Measurements from ENCODE around the gene XDH.

Gene XDH

GRCh38 chr2:31428001-31428418, 13.5 kb upstream of the XDH start:
- no peaks in the 10 kb centered on the region for H3K36me3 ChIP-seq (ENCODE audit: control insufficient read depth, insufficient read depth, low read length)
- H3K9me3 ChIP-seq (ENCODE audit: control insufficient read depth, insufficient read depth, low read length), result no peaks in the 10 kb centered on the region
- no peak overlapping the region for H3K27ac ChIP-seq (ENCODE audit: low read length)
- 0 out of 2 replicates have a peak, but pooled peaks cover 2% of the 10 kb centered on the region for H3K4me1 ChIP-seq (ENCODE audit: control insufficient read depth, insufficient read depth, low read length)
- no CpG with 5 or more reads among the region's 4 CpGs for WGBS (ENCODE audit: insufficient coverage, insufficient read length)
- no peak overlapping the region for H3K4me3 ChIP-seq (ENCODE audit: low read length)
- no peaks in the 10 kb centered on the region for H3K27me3 ChIP-seq (ENCODE audit: control insufficient read depth, insufficient read depth, low read length)
- DNase-seq (ENCODE audit: low read depth, low spot score), result no peak

- no peaks in the 10 kb centered on the region for H3K27me3 ChIP-seq (ENCODE audit: control insufficient read depth, insufficient read depth, low read length)
- H3K27ac ChIP-seq (ENCODE audit: low read length), result no peak overlapping the region
- no peaks in the 10 kb centered on the region for H3K9me3 ChIP-seq (ENCODE audit: control insufficient read depth, insufficient read depth, low read length)
- H3K36me3 ChIP-seq (ENCODE audit: control insufficient read depth, insufficient read depth, low read length), result no peaks in the 10 kb centered on the region
- WGBS (ENCODE audit: insufficient coverage, insufficient read length), result no CpG with 5 or more reads among the region's 8 CpGs
- no peak for DNase-seq (ENCODE audit: low read depth, low spot score)
- 0 out of 2 replicates have a peak, but pooled peaks cover 2% of the 10 kb centered on the region for H3K4me1 ChIP-seq (ENCODE audit: control insufficient read depth, insufficient read depth, low read length)
- H3K4me3 ChIP-seq (ENCODE audit: low read length), result no peak overlapping the region
These were observed 11.6 kb upstream of the XDH start for GRCh38 chr2:31426096-31426495.

GRCh38 chr2:31421634-31422033, 7.1 kb upstream of the XDH start:
- Histone ChIP-seq H3K4me3 (ENCODE audit: low read length) (no peak overlapping the region), H3K9me3 (ENCODE audit: control insufficient read depth, insufficient read depth, low read length) (no peaks in the 10 kb centered on the region), H3K27me3 (ENCODE audit: control insufficient read depth, insufficient read depth, low read length) (no peaks in the 10 kb centered on the region), H3K36me3 (ENCODE audit: control insufficient read depth, insufficient read depth, low read length) (no peaks in the 10 kb centered on the region), H3K4me1 (ENCODE audit: control insufficient read depth, insufficient read depth, low read length) (no peaks in the 10 kb centered on the region), H3K27ac (ENCODE audit: low read length) (no peak overlapping the region)
- no peak for DNase-seq (ENCODE audit: low read depth, low spot score)
- WGBS (ENCODE audit: insufficient coverage, insufficient read length), result no CpG with 5 or more reads among the region's 3 CpGs

- no peaks in the 10 kb centered on the region for H3K9me3 ChIP-seq (ENCODE audit: control insufficient read depth, insufficient read depth, low read length)
- no peak overlapping the region for H3K4me3 ChIP-seq (ENCODE audit: low read length)
- WGBS (ENCODE audit: insufficient coverage, insufficient read length), result no CpG with 5 or more reads among the region's 1 CpG
- no peak for DNase-seq (ENCODE audit: low read depth, low spot score)
- no peaks in the 10 kb centered on the region for H3K27me3 ChIP-seq (ENCODE audit: control insufficient read depth, insufficient read depth, low read length)
- no peaks in the 10 kb centered on the region for H3K4me1 ChIP-seq (ENCODE audit: control insufficient read depth, insufficient read depth, low read length)
- no peaks in the 10 kb centered on the region for H3K36me3 ChIP-seq (ENCODE audit: control insufficient read depth, insufficient read depth, low read length)
- H3K27ac ChIP-seq (ENCODE audit: low read length), result no peak overlapping the region
These were observed 6.4 kb upstream of the XDH start for GRCh38 chr2:31420936-31421335.

GRCh38 chr2:31419386-31419785, 4.8 kb upstream of the XDH start:
- Histone ChIP-seq H3K4me1 (ENCODE audit: control insufficient read depth, insufficient read depth, low read length) (no peaks in the 10 kb centered on the region), H3K9me3 (ENCODE audit: control insufficient read depth, insufficient read depth, low read length) (no peaks in the 10 kb centered on the region), H3K27ac (ENCODE audit: low read length) (no peak overlapping the region), H3K4me3 (ENCODE audit: low read length) (no peak overlapping the region), H3K36me3 (ENCODE audit: control insufficient read depth, insufficient read depth, low read length) (no peaks in the 10 kb centered on the region), H3K27me3 (ENCODE audit: control insufficient read depth, insufficient read depth, low read length) (no peaks in the 10 kb centered on the region)
- DNase-seq (ENCODE audit: low read depth, low spot score), result no peak

- Histone ChIP-seq H3K9me3 (ENCODE audit: control insufficient read depth, insufficient read depth, low read length) (no peaks in the 10 kb centered on the region), H3K27ac (ENCODE audit: low read length) (no peak overlapping the region)
- no CpG with 5 or more reads among the region's 2 CpGs for WGBS (ENCODE audit: insufficient coverage, insufficient read length)
These were observed 879 bp upstream of the XDH start for GRCh38 chr2:31415421-31415820.

GRCh38 chr2:31413862-31414550, 536 bp downstream of the XDH start:
- DNase-seq (ENCODE audit: low read depth, low spot score), result no peak
- no peaks in the 10 kb centered on the region for H3K4me1 ChIP-seq (ENCODE audit: control insufficient read depth, insufficient read depth, low read length)
- no peaks in the 10 kb centered on the region for H3K27me3 ChIP-seq (ENCODE audit: control insufficient read depth, insufficient read depth, low read length)
- H3K9me3 ChIP-seq (ENCODE audit: control insufficient read depth, insufficient read depth, low read length), result no peaks in the 10 kb centered on the region
- H3K4me3 ChIP-seq (ENCODE audit: low read length), result no peak overlapping the region
- no peaks in the 10 kb centered on the region for H3K36me3 ChIP-seq (ENCODE audit: control insufficient read depth, insufficient read depth, low read length)
- no peak overlapping the region for H3K27ac ChIP-seq (ENCODE audit: low read length)
- no CpG with 5 or more reads among the region's 5 CpGs for WGBS (ENCODE audit: insufficient coverage, insufficient read length)

More at GRCh38 chr2:31415421-31415820, 879 bp upstream of the XDH start:
- no peaks in the 10 kb centered on the region for H3K36me3 ChIP-seq (ENCODE audit: control insufficient read depth, insufficient read depth, low read length)
- no peaks in the 10 kb centered on the region for H3K4me1 ChIP-seq (ENCODE audit: control insufficient read depth, insufficient read depth, low read length)
- H3K4me3 ChIP-seq (ENCODE audit: low read length), result no peak overlapping the region
- no peaks in the 10 kb centered on the region for H3K27me3 ChIP-seq (ENCODE audit: control insufficient read depth, insufficient read depth, low read length)
- DNase-seq (ENCODE audit: low read depth, low spot score), result no peak

- no peak for DNase-seq (ENCODE audit: low read depth, low spot score)
- H3K27me3 ChIP-seq (ENCODE audit: control insufficient read depth, insufficient read depth, low read length), result no peaks in the 10 kb centered on the region
- no peaks in the 10 kb centered on the region for H3K9me3 ChIP-seq (ENCODE audit: control insufficient read depth, insufficient read depth, low read length)
- no CpG with 5 or more reads among the region's 1 CpG for WGBS (ENCODE audit: insufficient coverage, insufficient read length)
- H3K36me3 ChIP-seq (ENCODE audit: control insufficient read depth, insufficient read depth, low read length), result no peaks in the 10 kb centered on the region
- H3K4me1 ChIP-seq (ENCODE audit: control insufficient read depth, insufficient read depth, low read length), result no peaks in the 10 kb centered on the region
- no peak overlapping the region for H3K4me3 ChIP-seq (ENCODE audit: low read length)
- no peak overlapping the region for H3K27ac ChIP-seq (ENCODE audit: low read length)
These were observed 1.5 kb downstream of the XDH start for GRCh38 chr2:31413025-31413424.

GRCh38 chr2:31411771-31412170, 2.8 kb downstream of the XDH start:
- H3K27me3 ChIP-seq (ENCODE audit: control insufficient read depth, insufficient read depth, low read length), result no peaks in the 10 kb centered on the region
- H3K36me3 ChIP-seq (ENCODE audit: control insufficient read depth, insufficient read depth, low read length), result no peaks in the 10 kb centered on the region
- no peak for DNase-seq (ENCODE audit: low read depth, low spot score)
- H3K9me3 ChIP-seq (ENCODE audit: control insufficient read depth, insufficient read depth, low read length), result no peaks in the 10 kb centered on the region
- no peaks in the 10 kb centered on the region for H3K4me1 ChIP-seq (ENCODE audit: control insufficient read depth, insufficient read depth, low read length)
- H3K4me3 ChIP-seq (ENCODE audit: low read length), result no peak overlapping the region
- no peak overlapping the region for H3K27ac ChIP-seq (ENCODE audit: low read length)
- WGBS (ENCODE audit: insufficient coverage, insufficient read length), result no CpG with 5 or more reads among the region's 2 CpGs

GRCh38 chr2:31406593-31407385, 7.8 kb downstream of the XDH start:
- H3K36me3 ChIP-seq (ENCODE audit: control insufficient read depth, insufficient read depth, low read length), result no peaks in the 10 kb centered on the region
- no peak overlapping the region for H3K4me3 ChIP-seq (ENCODE audit: low read length)
- H3K27ac ChIP-seq (ENCODE audit: low read length), result no peak overlapping the region
- no peak for DNase-seq (ENCODE audit: low read depth, low spot score)
- no peaks in the 10 kb centered on the region for H3K9me3 ChIP-seq (ENCODE audit: control insufficient read depth, insufficient read depth, low read length)
- H3K27me3 ChIP-seq (ENCODE audit: control insufficient read depth, insufficient read depth, low read length), result no peaks in the 10 kb centered on the region
- WGBS (ENCODE audit: insufficient coverage, insufficient read length), result no CpG with 5 or more reads among the region's 10 CpGs
- H3K4me1 ChIP-seq (ENCODE audit: control insufficient read depth, insufficient read depth, low read length), result no peaks in the 10 kb centered on the region

Data from iPS DF 6.9 (cell line).